A673 (cell line): ENCODE data around the gene CC2D1A.

Source experiments
- EZH2 ChIP-seq: fragments of 200-600 bp; sonication (generic); IDR thresholded peaks from 2 replicates; pipeline ENCODE4 v1.6.1; 2017; ENCODE audit warnings: borderline replicate concordance, low read depth, mild to moderate bottlenecking, mixed read lengths, antibody characterized with exemption, low read length; ENCODE audit not compliant: poor library complexity, severe bottlenecking
- TF ChIP-seq, protein P1 (sequence below): fragments of 300-800, 200-600 bp; sonication (generic); conservative IDR thresholded peaks from 2 replicates; pipeline ENCODE4 v1.5.1; 2017; ENCODE audit warnings: low read depth, mild to moderate bottlenecking, antibody characterized with exemption, low read length, moderate library complexity, mixed read lengths

GRCh38 chr19:13856497-13856896, 49.5 kb upstream of the CC2D1A start:
- TF ChIP-seq, protein P1, sequence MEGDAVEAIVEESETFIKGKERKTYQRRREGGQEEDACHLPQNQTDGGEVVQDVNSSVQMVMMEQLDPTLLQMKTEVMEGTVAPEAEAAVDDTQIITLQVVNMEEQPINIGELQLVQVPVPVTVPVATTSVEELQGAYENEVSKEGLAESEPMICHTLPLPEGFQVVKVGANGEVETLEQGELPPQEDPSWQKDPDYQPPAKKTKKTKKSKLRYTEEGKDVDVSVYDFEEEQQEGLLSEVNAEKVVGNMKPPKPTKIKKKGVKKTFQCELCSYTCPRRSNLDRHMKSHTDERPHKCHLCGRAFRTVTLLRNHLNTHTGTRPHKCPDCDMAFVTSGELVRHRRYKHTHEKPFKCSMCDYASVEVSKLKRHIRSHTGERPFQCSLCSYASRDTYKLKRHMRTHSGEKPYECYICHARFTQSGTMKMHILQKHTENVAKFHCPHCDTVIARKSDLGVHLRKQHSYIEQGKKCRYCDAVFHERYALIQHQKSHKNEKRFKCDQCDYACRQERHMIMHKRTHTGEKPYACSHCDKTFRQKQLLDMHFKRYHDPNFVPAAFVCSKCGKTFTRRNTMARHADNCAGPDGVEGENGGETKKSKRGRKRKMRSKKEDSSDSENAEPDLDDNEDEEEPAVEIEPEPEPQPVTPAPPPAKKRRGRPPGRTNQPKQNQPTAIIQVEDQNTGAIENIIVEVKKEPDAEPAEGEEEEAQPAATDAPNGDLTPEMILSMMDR, result no peak
- no peak for TF ChIP-seq EZH2
